ENCODE measurements around the gene DBT.
"Not testable (repeated sequence)": the region's sequence is repeated elsewhere in the genome, so short reads cannot be mapped to it uniquely, and the experiment has no call there.

The DBT gene

GRCh38 chr1:100252901-100253300, 3.3 kb upstream of the DBT start:
- FAIRE-seq (no peak), DNase-seq (ENCODE audit: insufficient read length, low spot score) (no peak)

- FAIRE-seq (no peak), DNase-seq (ENCODE audit: insufficient read length, low spot score) (no peak)
Measured at GRCh38 chr1:100250807-100251206, 1.2 kb upstream of the DBT start.

GRCh38 chr1:100250264-100250663, 630 bp upstream of the DBT start:
- DNase-seq (ENCODE audit: insufficient read length, low spot score) (no peak), FAIRE-seq (no peak)

GRCh38 chr1:100249155-100249536, 488 bp downstream of the DBT start:
- no peak for DNase-seq (ENCODE audit: insufficient read length, low spot score)

GRCh38 chr1:100246738-100247137, 2.9 kb downstream of the DBT start:
- DNase-seq (ENCODE audit: insufficient read length, low spot score) (no peak), FAIRE-seq (no peak)

More at GRCh38 chr1:100249155-100249536, 488 bp downstream of the DBT start:
- no peak for FAIRE-seq

GRCh38 chr1:100240631-100241030, 9.0 kb downstream of the DBT start:
- FAIRE-seq (no peak), DNase-seq (ENCODE audit: insufficient read length, low spot score) (no peak)

GRCh38 chr1:100239961-100240360, 9.7 kb downstream of the DBT start:
- FAIRE-seq: no peak
- DNase-seq (ENCODE audit: insufficient read length, low spot score): no peak

- DNase-seq (ENCODE audit: insufficient read length, low spot score): no peak
- FAIRE-seq: no peak
Measured at GRCh38 chr1:100237091-100237490, 12.5 kb downstream of the DBT start.

GRCh38 chr1:100234432-100234831, 15.2 kb downstream of the DBT start:
- FAIRE-seq: no peak
- no peak for DNase-seq (ENCODE audit: insufficient read length, low spot score)

GRCh38 chr1:100233566-100233965, 16.1 kb downstream of the DBT start:
- not testable (repeated sequence) for FAIRE-seq; DNase-seq (ENCODE audit: insufficient read length, low spot score)

GRCh38 chr1:100232156-100232555, 17.5 kb downstream of the DBT start:
- DNase-seq (ENCODE audit: insufficient read length, low spot score) (no peak), FAIRE-seq (no peak)

GRCh38 chr1:100231721-100232120, 17.9 kb downstream of the DBT start:
- DNase-seq (ENCODE audit: insufficient read length, low spot score) (no peak), FAIRE-seq (no peak)

GRCh38 chr1:100230765-100231164, 18.9 kb downstream of the DBT start:
- DNase-seq (ENCODE audit: insufficient read length, low spot score) (no peak), FAIRE-seq (no peak)

GRCh38 chr1:100229681-100230443, 19.8 kb downstream of the DBT start:
- FAIRE-seq (no peak), DNase-seq (ENCODE audit: insufficient read length, low spot score) (no peak)

- DNase-seq (ENCODE audit: insufficient read length, low spot score) (no peak), FAIRE-seq (no peak)
Measured at GRCh38 chr1:100222428-100222827, 27.2 kb downstream of the DBT start.

- FAIRE-seq: no peak
- DNase-seq (ENCODE audit: insufficient read length, low spot score): no peak
Measured at GRCh38 chr1:100219883-100220282, 29.8 kb downstream of the DBT start.

GRCh38 chr1:100219457-100219856, 30.2 kb downstream of the DBT start:
- FAIRE-seq (no peak), DNase-seq (ENCODE audit: insufficient read length, low spot score) (no peak)

- DNase-seq (ENCODE audit: insufficient read length, low spot score) (no peak), FAIRE-seq (no peak)
Measured at GRCh38 chr1:100217834-100218233, 31.8 kb downstream of the DBT start.

- no peak for FAIRE-seq
- no peak for DNase-seq (ENCODE audit: insufficient read length, low spot score)
Measured at GRCh38 chr1:100215101-100215500, 34.5 kb downstream of the DBT start.

- DNase-seq (ENCODE audit: insufficient read length, low spot score) (no peak), FAIRE-seq (no peak)
Measured at GRCh38 chr1:100213141-100213540, 36.5 kb downstream of the DBT start.

GRCh38 chr1:100206301-100206700, 43.3 kb downstream of the DBT start:
- no peak for DNase-seq (ENCODE audit: insufficient read length, low spot score)
- no peak for FAIRE-seq

GRCh38 chr1:100205593-100205992, 44.0 kb downstream of the DBT start:
- not testable (repeated sequence) for FAIRE-seq; DNase-seq (ENCODE audit: insufficient read length, low spot score)

- DNase-seq (ENCODE audit: insufficient read length, low spot score); FAIRE-seq: not testable (repeated sequence)
Measured at GRCh38 chr1:100205103-100205502, 44.5 kb downstream of the DBT start.
